Hematopoietic multipotent progenitor cell (in vitro differentiated cells): ENCODE results near the gene RUFY4. TPM values are rescaled to one million over a fixed set of nuclear protein-coding genes. Genes with fewer than 3 reads are reported as not detected.
A peak's percentile ranks its signal among the peaks of the same experiment; 100 is the strongest.

Experiments
- DNase-seq, 3 donors: peaks; one replicate each; pipeline ENCODE4 v3.0.0-alpha.2; 2011 to 2015; ENCODE audit warnings: low read depth in 2 of 3, low spot score in 2 of 3
- total RNA-seq: library from RNA; depleted of rRNA; stranded (reverse); fragments of >200 nt; gene quantifications from one replicate; pipeline ENCODE4 v1.2.3, GENCODE V29; 2012

Gene RUFY4
- total RNA-seq, 1 donor = 1.1 TPM

GRCh38 chr2:218130377-218130776 lies 61.3 kb downstream of the RUFY4 start:
- no peak for DNase-seq

DNA sequence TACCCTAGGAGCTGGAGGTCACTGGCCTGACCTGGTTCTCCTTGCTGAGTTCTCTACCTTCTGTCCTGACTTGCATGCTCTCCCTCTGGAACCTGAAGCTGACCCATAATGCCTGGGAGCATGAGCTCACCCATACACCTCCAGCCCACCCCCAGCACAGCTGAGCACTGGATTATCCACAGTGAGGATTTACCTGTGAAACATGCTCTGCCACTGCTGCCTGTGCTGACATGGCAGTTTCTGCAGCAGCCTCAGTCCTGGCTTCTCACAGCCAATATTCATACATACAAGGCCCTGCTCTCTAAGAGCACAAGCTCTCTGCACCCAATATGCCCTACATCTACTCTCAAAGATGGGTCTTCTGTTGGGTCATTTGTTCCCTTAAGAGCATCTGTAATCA lies 61.8 kb downstream of the RUFY4 start:
- no peak for DNase-seq

- peak in 2 of 3 donors; percentile 8 to 17 for DNase-seq
Observed at GRCh38 chr2:218137514-218137913, 68.5 kb downstream of the RUFY4 start.

GRCh38 chr2:218138047-218138446 lies 69.0 kb downstream of the RUFY4 start:
- no peak for DNase-seq

Other genes starting within 250 kb of the RUFY4 start
- gene TNS1, start 66.3 kb upstream of the RUFY4 start, total RNA-seq = 39.0 TPM
- gene CXCR2, start 56.8 kb downstream of the RUFY4 start, total RNA-seq = under 0.01 TPM
- gene CXCR1, start 97.7 kb downstream of the RUFY4 start, total RNA-seq = under 0.01 TPM
- gene ARPC2, start 147.9 kb downstream of the RUFY4 start, total RNA-seq = 259 TPM
- gene GPBAR1, start 191.8 kb downstream of the RUFY4 start, total RNA-seq = 0.54 TPM
- gene AAMP, start 200.9 kb downstream of the RUFY4 start, total RNA-seq = 121 TPM
- gene PNKD, start 201.3 kb downstream of the RUFY4 start, total RNA-seq = 53.3 TPM
- gene TMBIM1, start 223.2 kb downstream of the RUFY4 start, total RNA-seq = 167 TPM